Pancreas (tissue), 10 donors: ENCODE measurements around the gene ZNF273. TPM values are rescaled to one million over a fixed set of nuclear protein-coding genes. Genes with fewer than 3 reads are reported as not detected.

ENCODE experiments used
- ATAC-seq, 4 donors: fragments of 200-7000 bp; cut with Tn5 transposase; one replicate each; pipeline versions ENCODE4 v1.8.0 to v1.9.1; 2020; ENCODE audit warnings: mild to moderate bottlenecking in 4 of 4, moderate library complexity in 4 of 4
- DNase-seq, 6 donors: peaks; one replicate each; pipeline ENCODE4 v3.0.0-alpha.2; 2020
- FAIRE-seq: peaks from 2 replicates; lab custom pipeline; 2012; peaks lifted over from hg19 to GRCh38; lab: Jason Lieb, UNC
- H3K27ac ChIP-seq, 4 donors: fragments of 200-600 bp; sonication (generic); 1 replicate in 3 of 4; 2 replicates in 1 of 4; pipeline versions ENCODE4 v1.5.0 to v1.8.0; 2020
- H3K27me3 ChIP-seq, 4 donors: fragments of 200-600 bp; one replicate each; pipeline ENCODE4 v1.8.0; 2021
- H3K36me3 ChIP-seq, 3 donors: fragments of 200-600 bp; sonication (generic) in 1 of 3; one replicate each; pipeline versions ENCODE4 v1.5.0 to v1.8.0; 2020 to 2021
- H3K4me1 ChIP-seq, 3 donors: fragments of 200-600 bp; one replicate each; pipeline ENCODE4 v1.8.0; 2021
- H3K4me3 ChIP-seq, 4 donors: fragments of 200-600 bp; sonication (generic) in 2 of 4; one replicate each; pipeline versions ENCODE4 v1.5.0 to v1.8.0; 2020 to 2021
- H3K9me3 ChIP-seq, 4 donors: fragments of 200-600 bp; one replicate each; pipeline ENCODE4 v1.8.0; 2021
- CTCF ChIP-seq, 4 donors: fragments of 200-600 bp; sonication (generic) in 3 of 4; IDR thresholded peaks; one replicate each; pipeline versions ENCODE4 v1.5.0 to v1.8.0; 2021; ENCODE audit warnings: antibody characterized with exemption in 4 of 4
- WGBS, 2 donors: extraction: QIAGEN DNeasy Blood & Tissue Kit; methylation state at CpG; one replicate each; pipeline ENCODE4 v1.1.7; 2013; 5-methylcytosine and 5-hydroxymethylcytosine counted together
- intact Hi-C, 3 donors: fragments of 100-400 bp; cut with DNase I; formaldehyde crosslinking; loops; one replicate each; pipeline versions ENCODE4 v1.11.1 to v1.14.2; 2022
- polyA plus RNA-seq, 2 donors: library from polyadenylated mRNA; stranded (reverse); fragments of 200-250 nt; gene quantifications; one replicate each; pipeline ENCODE4 v1.2.3, GENCODE V29; 2013
- total RNA-seq, 6 donors: library from RNA; stranded (reverse); fragmentation: NEBNext Ultra II Directional in 4 of 6; extraction: Animal tissue kit (Norgen Biotek cat#: 25700) in 4 of 6; gene quantifications; one replicate each; pipeline versions ENCODE4 v1.2.1 to v1.2.4, GENCODE V29; 2021 to 2023
- donor health status: healthy with polysubstance abuse.
- donor health status: DM: no; HTN: no; CAD: no; lungs with moderate emphysema.
- donor health status: DM: no; HTN: no; CAD: no.
- donor health status: control.
- donor health status: control.
- donor health status: Bipolar disorder and iron deficiency.
- donor health status: DM: yes; HTN: yes; CAD: no.
- donor health status: DM: no; HTN: no; CAD: no.
- donor health status: DM: no; HTN: no; CAD: no.
- donor health status: DM: yes; HTN: yes; CAD: no.

The ZNF273 gene
- total and polyA plus RNA-seq, 8 donors = 1.7 to 8.0 (median 3.6) TPM

GRCh38 chr7:64959072-64959747 lies 56.1 kb downstream of the ZNF273 start:
- no peak for TF ChIP-seq CTCF (IDR thresholded peaks at IDR 0.05)
- WGBS, 2 donors = 77 to 87% methylated on average over 3 of the region's 3 CpGs
- Histone ChIP-seq H3K9me3 (no peaks in the 10 kb centered on the region), H3K4me1 (no peaks in the 10 kb centered on the region), H3K36me3 (no peaks in the 10 kb centered on the region), H3K27me3 (no peaks in the 10 kb centered on the region), H3K27ac (no peak overlapping the region), H3K4me3 (no peak overlapping the region)
- intact Hi-C loops = no loop called here
- DNase-seq (no peak), ATAC-seq (no peak), FAIRE-seq (no peak)

- Histone ChIP-seq H3K36me3 (no peaks in the 10 kb centered on the region), H3K27me3 (no peaks in the 10 kb centered on the region), H3K9me3 (no peaks in the 10 kb centered on the region), H3K27ac (no peak overlapping the region), H3K4me1 (no peaks in the 10 kb centered on the region), H3K4me3 (no peak overlapping the region)
- FAIRE-seq = no peak
- intact Hi-C loops = no loop called here
- no peak for ATAC-seq
- no peak for DNase-seq
- no peak for TF ChIP-seq CTCF (IDR thresholded peaks at IDR 0.05)
These were observed 62.5 kb downstream of the ZNF273 start for GRCh38 chr7:64965594-64965993.

GRCh38 chr7:64978497-64979203 lies 75.6 kb downstream of the ZNF273 start:
- FAIRE-seq (no peak), ATAC-seq (no peak), DNase-seq (no peak)
- H3K4me3 ChIP-seq = no peak overlapping the region
- H3K27ac ChIP-seq = no peak overlapping the region
- 96 to 97% methylated on average over 5 of the region's 5 CpGs for WGBS, 2 donors
- no peaks in the 10 kb centered on the region for H3K4me1 ChIP-seq
- H3K9me3 ChIP-seq = peaks cover 0 to 13% (median 2%) of the 10 kb centered on the region in 4 donors
- no peak for TF ChIP-seq CTCF (IDR thresholded peaks at IDR 0.05)
- peaks cover 0 to 38% (median 11%) of the 10 kb centered on the region in 3 donors for H3K36me3 ChIP-seq
- intact Hi-C loops = no loop called here
- H3K27me3 ChIP-seq = no peaks in the 10 kb centered on the region

Other genes starting within 250 kb of the ZNF273 start
- 1 to 10 TPM in 5 of 6 donors, under 1 TPM in 1; 0.75 to 2.9 (median 1.6) TPM for gene ZNF107, start 237.1 kb upstream of the ZNF273 start, total RNA-seq
- gene ZNF107, start 237.1 kb upstream of the ZNF273 start, polyA plus RNA-seq = 1 to 10 TPM in 1 of 2 donors, under 1 TPM in 1; 0.68 to 1.7 TPM
- gene ZNF138, start 108.8 kb upstream of the ZNF273 start, total RNA-seq = 1 to 10 TPM; 3.0 to 4.5 (median 3.6) TPM
- 1 to 10 TPM; 3.3 to 3.7 TPM for gene ZNF138, start 108.8 kb upstream of the ZNF273 start, polyA plus RNA-seq
- 1 to 10 TPM; 3.0 to 9.4 (median 3.9) TPM for gene ZNF117, start 87.8 kb downstream of the ZNF273 start, total RNA-seq
- 1 to 10 TPM; 3.0 to 4.2 TPM for gene ZNF117, start 87.8 kb downstream of the ZNF273 start, polyA plus RNA-seq
- gene ERV3-1, start 103.4 kb downstream of the ZNF273 start, total RNA-seq = 10 to 100 TPM in 1 of 6 donors, 1 to 10 TPM in 5; 2.7 to 12.7 (median 4.8) TPM
- gene ERV3-1, start 103.4 kb downstream of the ZNF273 start, polyA plus RNA-seq = 1 to 10 TPM; 3.4 to 4.2 TPM